ENCODE data around the gene DDX41. TPM values are rescaled to one million over a fixed set of nuclear protein-coding genes. Genes with fewer than 3 reads are reported as not detected.

DDX41 gene
- total RNA-seq, 4 donors from 2014 or later: 96.5 to 170 (median 130) TPM

GRCh38 chr5:177553671-177554429 is 37.1 kb upstream of the DDX41 start:
- 0% methylated on average over 4 to 23 of the region's 72 CpGs for WGBS, 2 donors (ENCODE audit: low coverage in 1 of 2)
- Histone ChIP-seq H3K4me1 (peaks cover 0 to 22% (median 13%) of the 10 kb centered on the region in 4 donors), H3K27me3 (no peaks in the 10 kb centered on the region), H3K9me3 (no peaks in the 10 kb centered on the region), H3K36me3 (no peaks in the 10 kb centered on the region), H3K4me3 (peak overlapping the region; percentile 72 to 97 (median 86)), H3K27ac (peak overlapping the region; percentile 83 to 92 (median 87))
- DNase-seq: peak; percentile 63
- in situ Hi-C loops (cut with MboI; ENCODE audit: low pct_ligation_motif_present in 1 of 4, low pct_unique_long_range_greater_than_20kb in 1 of 4, low sequenced_read_pairs in 3 of 4): no loop called here
- intact Hi-C loops (cut with DNase I; ENCODE audit: low total_unique reads): no loop called here
- TF ChIP-seq POLR2A (IDR thresholded peaks at IDR 0.05) (no peak), CTCF (IDR thresholded peaks at IDR 0.05) (no peak), POLR2AphosphoS5 (IDR thresholded peaks at IDR 0.05) (no peak), EP300 (IDR thresholded peaks at IDR 0.05; ENCODE audit: low read depth) (no peak)

- intact Hi-C loops (cut with DNase I; ENCODE audit: low total_unique reads) (no loop called here), in situ Hi-C loops (cut with MboI; ENCODE audit: low pct_ligation_motif_present in 1 of 4, low pct_unique_long_range_greater_than_20kb in 1 of 4, low sequenced_read_pairs in 3 of 4) (no loop called here)
- Histone ChIP-seq H3K27me3 (no peaks in the 10 kb centered on the region), H3K4me3 (peak overlapping the region; percentile 72 to 97 (median 86)), H3K27ac (peak overlapping the region; percentile 83 to 92 (median 87)), H3K9me3 (no peaks in the 10 kb centered on the region), H3K36me3 (no peaks in the 10 kb centered on the region), H3K4me1 (peaks cover 0 to 31% (median 17%) of the 10 kb centered on the region in 4 donors)
- no peak for DNase-seq
- 61% methylated on average over 16 of the region's 16 CpGs; no CpG with 5 or more reads in 1 of the 2 donors for WGBS, 2 donors (ENCODE audit: low coverage in 1 of 2)
- TF ChIP-seq POLR2A (IDR thresholded peaks at IDR 0.05) (no peak), EP300 (IDR thresholded peaks at IDR 0.05; ENCODE audit: low read depth) (no peak), CTCF (IDR thresholded peaks at IDR 0.05) (no peak), POLR2AphosphoS5 (IDR thresholded peaks at IDR 0.05) (no peak)
Measured at GRCh38 chr5:177552839-177553455, 36.2 kb upstream of the DDX41 start.

- WGBS, 2 donors (ENCODE audit: low coverage in 1 of 2): 80 to 94% methylated on average over 1 of the region's 1 CpG
- intact Hi-C loops (cut with DNase I; ENCODE audit: low total_unique reads) (no loop called here), in situ Hi-C loops (cut with MboI; ENCODE audit: low pct_ligation_motif_present in 1 of 4, low pct_unique_long_range_greater_than_20kb in 1 of 4, low sequenced_read_pairs in 3 of 4) (no loop called here)
- no peak for TF ChIP-seq CTCF (IDR thresholded peaks at IDR 0.05)
- TF ChIP-seq POLR2A (IDR thresholded peaks at IDR 0.05): no peak
- TF ChIP-seq EP300 (IDR thresholded peaks at IDR 0.05; ENCODE audit: low read depth): no peak
- TF ChIP-seq POLR2AphosphoS5 (IDR thresholded peaks at IDR 0.05): no peak
- Histone ChIP-seq H3K4me3 (no peak overlapping the region), H3K27ac (no peak overlapping the region), H3K4me1 (peaks cover 5 to 52% (median 28%) of the 10 kb centered on the region in 4 donors), H3K9me3 (no peaks in the 10 kb centered on the region), H3K27me3 (no peaks in the 10 kb centered on the region), H3K36me3 (no peaks in the 10 kb centered on the region)
- no peak for DNase-seq
Measured at GRCh38 chr5:177550122-177550521, 33.4 kb upstream of the DDX41 start.

- DNase-seq: no peak
- H3K27ac ChIP-seq: peak overlapping the region in 1 of 4 donors; percentile 10
- no peak for TF ChIP-seq POLR2AphosphoS5 (IDR thresholded peaks at IDR 0.05)
- no peak for TF ChIP-seq POLR2A (IDR thresholded peaks at IDR 0.05)
- TF ChIP-seq EP300 (IDR thresholded peaks at IDR 0.05; ENCODE audit: low read depth): no peak
- TF ChIP-seq CTCF (IDR thresholded peaks at IDR 0.05): no peak
- intact Hi-C loops (cut with DNase I; ENCODE audit: low total_unique reads): no loop called here
- no peaks in the 10 kb centered on the region for H3K36me3 ChIP-seq
- no peak overlapping the region for H3K4me3 ChIP-seq
- peaks cover 5 to 52% (median 29%) of the 10 kb centered on the region in 4 donors for H3K4me1 ChIP-seq
- WGBS, 2 donors (ENCODE audit: low coverage in 1 of 2): 82% methylated on average over 1 of the region's 1 CpG; no CpG with 5 or more reads in 1 of the 2 donors
- no peaks in the 10 kb centered on the region for H3K27me3 ChIP-seq
- no peaks in the 10 kb centered on the region for H3K9me3 ChIP-seq
- in situ Hi-C loops (cut with MboI; ENCODE audit: low pct_ligation_motif_present in 1 of 4, low pct_unique_long_range_greater_than_20kb in 1 of 4, low sequenced_read_pairs in 3 of 4): no loop called here
Measured at GRCh38 chr5:177548495-177548894, 31.7 kb upstream of the DDX41 start.
